HEK293 (cell line): Measurements from ENCODE around the gene FRMPD4.

Experiments
- CTCF ChIA-PET: fragments of 350-600 bp; formaldehyde crosslinking; extraction: SDS; loops from one replicate; lab custom pipeline; 2021; ENCODE audit warnings: antibody characterized with exemption; lab: Yijun Ruan, JAX
- POLR2A ChIA-PET: fragments of 300-600 bp; formaldehyde crosslinking; extraction: SDS; loops from one replicate; lab custom pipeline; 2020; ENCODE audit warnings: antibody characterized with exemption, inconsistent platforms; lab: Yijun Ruan, JAX
- H3K27ac ChIP-seq: fragments of 200-500 bp; sonication (Bioruptor generic); 2 replicates; pipeline ENCODE4 v1.5.1; 2014; ENCODE audit warnings: low read depth, low read length, control low read depth, inconsistent platforms; ENCODE audit errors: extremely low read depth
- H3K36me3 ChIP-seq, 2 experiments: fragments of 200-500 bp in 1 of 2; sonication (Bioruptor generic) in 1 of 2; 1 replicate in 1 of 2; 2 replicates in 1 of 2; pipeline ENCODE4 v1.5.1; 2014 to 2017; ENCODE audit warnings: inconsistent platforms in 2 of 2, low read length in 2 of 2; ENCODE audit not compliant: control insufficient read depth in 2 of 2, insufficient read depth in 1 of 2
- H3K4me1 ChIP-seq: fragments of 200-500 bp; sonication (Bioruptor generic); 2 replicates; pipeline ENCODE4 v1.5.1; 2014; ENCODE audit warnings: mild to moderate bottlenecking, low read length, inconsistent platforms; ENCODE audit not compliant: control insufficient read depth, insufficient read depth
- H3K4me3 ChIP-seq: 2 replicates; pipeline ENCODE4 v1.5.1; 2011; ENCODE audit warnings: low read depth, mild to moderate bottlenecking, control low read depth, low read length, moderate library complexity
- H3K9me3 ChIP-seq: fragments of 200-500 bp; sonication (Bioruptor generic); 2 replicates; pipeline ENCODE4 v1.5.1; 2014; ENCODE audit warnings: low read depth, low read length, inconsistent platforms; ENCODE audit not compliant: control insufficient read depth, insufficient read depth
- CTCF ChIP-seq: fragments of 450-650 bp; formaldehyde crosslinking; IDR thresholded peaks from 2 replicates; pipeline ENCODE4 v1.5.1; 2016; ENCODE audit warnings: missing biosample characterization, missing genetic modification characterization
- EGR2 ChIP-seq: fragments of 450-650 bp; formaldehyde crosslinking; IDR thresholded peaks from 2 replicates; pipeline ENCODE4 v1.5.1; 2016; ENCODE audit warnings: low read depth, missing biosample characterization, missing genetic modification characterization
- HIC1 ChIP-seq: fragments of 450-650 bp; formaldehyde crosslinking; IDR thresholded peaks from 2 replicates; pipeline ENCODE4 v1.5.1; 2016; ENCODE audit warnings: missing biosample characterization, missing genetic modification characterization
- HOXD13 ChIP-seq: sonication (generic); formaldehyde crosslinking; IDR thresholded peaks from 2 replicates; pipeline ENCODE4 v1.8.0; 2022; ENCODE audit warnings: missing genetic modification reagents, borderline replicate concordance
- KLF16 ChIP-seq: fragments of 450-650 bp; formaldehyde crosslinking; IDR thresholded peaks from 2 replicates; pipeline ENCODE4 v1.5.1; 2017; ENCODE audit warnings: missing biosample characterization, missing genetic modification characterization
- KLF17 ChIP-seq: fragments of 450-650 bp; formaldehyde crosslinking; IDR thresholded peaks from 2 replicates; pipeline ENCODE4 v1.5.1; 2016; ENCODE audit warnings: missing biosample characterization, missing genetic modification characterization
- SCRT1 ChIP-seq: fragments of 450-650 bp; formaldehyde crosslinking; IDR thresholded peaks from 2 replicates; pipeline ENCODE4 v1.5.1; 2016; ENCODE audit warnings: missing biosample characterization, missing genetic modification characterization, borderline replicate concordance
- ZFHX2 ChIP-seq: fragments of 450-650 bp; formaldehyde crosslinking; conservative IDR thresholded peaks from 2 replicates; pipeline ENCODE4 v1.5.1; 2016; ENCODE audit warnings: missing biosample characterization, missing genetic modification characterization
- ZFP69B ChIP-seq: fragments of 450-650 bp; formaldehyde crosslinking; IDR thresholded peaks from 2 replicates; pipeline ENCODE4 v1.5.1; 2016; ENCODE audit warnings: missing biosample characterization, missing genetic modification characterization
- ZIC2 ChIP-seq: fragments of 450-650 bp; formaldehyde crosslinking; IDR thresholded peaks from 2 replicates; pipeline ENCODE4 v1.5.1; 2016; ENCODE audit warnings: missing biosample characterization, missing genetic modification characterization
- ZNF114 ChIP-seq: fragments of 450-650 bp; formaldehyde crosslinking; IDR thresholded peaks from 2 replicates; pipeline ENCODE4 v1.5.0; 2017; ENCODE audit warnings: missing biosample characterization, missing genetic modification characterization
- ZNF140 ChIP-seq: fragments of 450-650 bp; formaldehyde crosslinking; IDR thresholded peaks from 2 replicates; pipeline ENCODE4 v1.5.1; 2016; ENCODE audit warnings: missing biosample characterization, missing genetic modification characterization
- ZNF2 ChIP-seq: fragments of 450-650 bp; formaldehyde crosslinking; IDR thresholded peaks from 2 replicates; pipeline ENCODE4 v1.5.1; 2016; ENCODE audit warnings: missing biosample characterization, missing genetic modification characterization
- ZNF211 ChIP-seq: fragments of 450-650 bp; formaldehyde crosslinking; IDR thresholded peaks from 2 replicates; pipeline ENCODE4 v1.5.1; 2016; ENCODE audit warnings: low read depth, missing biosample characterization, missing genetic modification characterization
- ZNF23 ChIP-seq: fragments of 450-650 bp; formaldehyde crosslinking; IDR thresholded peaks from 2 replicates; pipeline ENCODE4 v1.5.1; 2016; ENCODE audit warnings: missing biosample characterization, missing genetic modification characterization, borderline replicate concordance
- ZNF501 ChIP-seq: fragments of 450-650 bp; formaldehyde crosslinking; IDR thresholded peaks from 2 replicates; pipeline ENCODE4 v1.5.1; 2016; ENCODE audit warnings: missing biosample characterization, missing genetic modification characterization
- ZNF600 ChIP-seq: fragments of 450-650 bp; formaldehyde crosslinking; IDR thresholded peaks from 2 replicates; pipeline ENCODE4 v1.5.1; 2016; ENCODE audit warnings: missing biosample characterization, missing genetic modification characterization
- ZNF654 ChIP-seq: fragments of 450-650 bp; formaldehyde crosslinking; IDR thresholded peaks from 2 replicates; pipeline ENCODE4 v1.5.1; 2016; ENCODE audit warnings: low read depth, missing biosample characterization, missing genetic modification characterization
- ZNF792 ChIP-seq: fragments of 450-650 bp; formaldehyde crosslinking; IDR thresholded peaks from 2 replicates; pipeline ENCODE4 v1.5.1; 2016; ENCODE audit warnings: missing biosample characterization, missing genetic modification characterization
- ZSCAN18 ChIP-seq: fragments of 450-650 bp; formaldehyde crosslinking; IDR thresholded peaks from 2 replicates; pipeline ENCODE4 v1.5.1; 2016; ENCODE audit warnings: missing biosample characterization, missing genetic modification characterization
- TF ChIP-seq, protein P1 (sequence below): fragments of 450-650 bp; formaldehyde crosslinking; IDR thresholded peaks from 2 replicates; pipeline ENCODE4 v1.5.1; 2016; ENCODE audit warnings: missing biosample characterization, missing genetic modification characterization
- TF ChIP-seq, protein P2 (sequence below): fragments of 450-650 bp; formaldehyde crosslinking; IDR thresholded peaks from 2 replicates; pipeline ENCODE4 v1.5.1; 2017; ENCODE audit warnings: missing biosample characterization, missing genetic modification characterization
- TF ChIP-seq, protein P3 (sequence below): fragments of 450-650 bp; formaldehyde crosslinking; IDR thresholded peaks from 2 replicates; pipeline ENCODE4 v1.5.1; 2016; ENCODE audit warnings: missing biosample characterization, missing genetic modification characterization

FRMPD4 gene

GRCh38 chrX:12771445-12772069, 633.3 kb downstream of the FRMPD4 start:
- POLR2A ChIA-PET = interaction anchor here (0.6 to 2.7 kb wide), 5 partner anchors 12 to 582 kb away, joined by 3 to 15 read pairs (median 9); partner anchors contain the start of gene PRPS2
- Histone ChIP-seq H3K9me3 (no peaks in the 10 kb centered on the region), H3K4me1 (no peaks in the 10 kb centered on the region), H3K36me3 (no peaks in the 10 kb centered on the region), H3K27ac (no peak overlapping the region), H3K4me3 (no peak overlapping the region)
- CTCF ChIA-PET = interaction anchor here (0.5 to 5.1 kb wide), 53 partner anchors 10 to 1258 kb away, joined by 3 to 83 read pairs (median 4); partner anchors contain the start of genes GEMIN8 and PRPS2
- TF ChIP-seq ZFP69B (tag by site-specific recombination) = peak; percentile 45; the same call in 1 of the 2 replicates
- TF ChIP-seq ZNF114 (tag by site-specific recombination) = no peak
- TF ChIP-seq ZNF654 (tag by site-specific recombination) = peak; percentile 27
- peak; percentile 88 for TF ChIP-seq CTCF
- TF ChIP-seq ZIC2 (tag by site-specific recombination) = peak; percentile 92
- TF ChIP-seq, protein P1, sequence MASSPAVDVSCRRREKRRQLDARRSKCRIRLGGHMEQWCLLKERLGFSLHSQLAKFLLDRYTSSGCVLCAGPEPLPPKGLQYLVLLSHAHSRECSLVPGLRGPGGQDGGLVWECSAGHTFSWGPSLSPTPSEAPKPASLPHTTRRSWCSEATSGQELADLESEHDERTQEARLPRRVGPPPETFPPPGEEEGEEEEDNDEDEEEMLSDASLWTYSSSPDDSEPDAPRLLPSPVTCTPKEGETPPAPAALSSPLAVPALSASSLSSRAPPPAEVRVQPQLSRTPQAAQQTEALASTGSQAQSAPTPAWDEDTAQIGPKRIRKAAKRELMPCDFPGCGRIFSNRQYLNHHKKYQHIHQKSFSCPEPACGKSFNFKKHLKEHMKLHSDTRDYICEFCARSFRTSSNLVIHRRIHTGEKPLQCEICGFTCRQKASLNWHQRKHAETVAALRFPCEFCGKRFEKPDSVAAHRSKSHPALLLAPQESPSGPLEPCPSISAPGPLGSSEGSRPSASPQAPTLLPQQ (tag by site-specific recombination) = no peak; the same call in 1 of the 2 replicates
- no peak for TF ChIP-seq ZNF211 (tag by site-specific recombination)
- peak; percentile 70 for TF ChIP-seq ZFHX2 (tag by site-specific recombination)
- TF ChIP-seq, protein P2, sequence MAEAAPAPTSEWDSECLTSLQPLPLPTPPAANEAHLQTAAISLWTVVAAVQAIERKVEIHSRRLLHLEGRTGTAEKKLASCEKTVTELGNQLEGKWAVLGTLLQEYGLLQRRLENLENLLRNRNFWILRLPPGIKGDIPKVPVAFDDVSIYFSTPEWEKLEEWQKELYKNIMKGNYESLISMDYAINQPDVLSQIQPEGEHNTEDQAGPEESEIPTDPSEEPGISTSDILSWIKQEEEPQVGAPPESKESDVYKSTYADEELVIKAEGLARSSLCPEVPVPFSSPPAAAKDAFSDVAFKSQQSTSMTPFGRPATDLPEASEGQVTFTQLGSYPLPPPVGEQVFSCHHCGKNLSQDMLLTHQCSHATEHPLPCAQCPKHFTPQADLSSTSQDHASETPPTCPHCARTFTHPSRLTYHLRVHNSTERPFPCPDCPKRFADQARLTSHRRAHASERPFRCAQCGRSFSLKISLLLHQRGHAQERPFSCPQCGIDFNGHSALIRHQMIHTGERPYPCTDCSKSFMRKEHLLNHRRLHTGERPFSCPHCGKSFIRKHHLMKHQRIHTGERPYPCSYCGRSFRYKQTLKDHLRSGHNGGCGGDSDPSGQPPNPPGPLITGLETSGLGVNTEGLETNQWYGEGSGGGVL (tag by site-specific recombination) = no peak
- no peak for TF ChIP-seq ZSCAN18 (tag by site-specific recombination)
- TF ChIP-seq ZNF23 (tag by site-specific recombination) = no peak
- TF ChIP-seq ZNF2 (tag by site-specific recombination) = peak; percentile 94
- TF ChIP-seq, protein P3, sequence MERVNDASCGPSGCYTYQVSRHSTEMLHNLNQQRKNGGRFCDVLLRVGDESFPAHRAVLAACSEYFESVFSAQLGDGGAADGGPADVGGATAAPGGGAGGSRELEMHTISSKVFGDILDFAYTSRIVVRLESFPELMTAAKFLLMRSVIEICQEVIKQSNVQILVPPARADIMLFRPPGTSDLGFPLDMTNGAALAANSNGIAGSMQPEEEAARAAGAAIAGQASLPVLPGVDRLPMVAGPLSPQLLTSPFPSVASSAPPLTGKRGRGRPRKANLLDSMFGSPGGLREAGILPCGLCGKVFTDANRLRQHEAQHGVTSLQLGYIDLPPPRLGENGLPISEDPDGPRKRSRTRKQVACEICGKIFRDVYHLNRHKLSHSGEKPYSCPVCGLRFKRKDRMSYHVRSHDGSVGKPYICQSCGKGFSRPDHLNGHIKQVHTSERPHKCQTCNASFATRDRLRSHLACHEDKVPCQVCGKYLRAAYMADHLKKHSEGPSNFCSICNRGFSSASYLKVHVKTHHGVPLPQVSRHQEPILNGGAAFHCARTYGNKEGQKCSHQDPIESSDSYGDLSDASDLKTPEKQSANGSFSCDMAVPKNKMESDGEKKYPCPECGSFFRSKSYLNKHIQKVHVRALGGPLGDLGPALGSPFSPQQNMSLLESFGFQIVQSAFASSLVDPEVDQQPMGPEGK (tag by site-specific recombination) = no peak
- no peak for TF ChIP-seq ZNF600 (tag by site-specific recombination)
- no peak for TF ChIP-seq ZNF501 (tag by site-specific recombination)
- TF ChIP-seq ZNF792 (tag by site-specific recombination) = peak; percentile 76; the same call in 1 of the 2 replicates
- TF ChIP-seq KLF16 (tag by site-specific recombination) = no peak
- TF ChIP-seq EGR2 (tag by site-specific recombination) = peak; percentile 19; the same call in 1 of the 2 replicates
- peak; percentile 72; the same call in 1 of the 2 replicates for TF ChIP-seq ZNF140 (tag by site-specific recombination)
- no peak for TF ChIP-seq HIC1
- TF ChIP-seq HOXD13 = no peak
- no peak for TF ChIP-seq KLF17
- TF ChIP-seq SCRT1 (tag by site-specific recombination) = no peak
